GM10266 (cell line): ENCODE results near the gene SETBP1.

Experiments used
- DNase-seq: peaks from one replicate; pipeline ENCODE4 v3.0.0; 2012; ENCODE audit errors: extremely low spot score
- CTCF ChIP-seq: IDR thresholded peaks from 2 replicates; pipeline ENCODE4 v1.5.1; 2012; ENCODE audit warnings: mild to moderate bottlenecking, low read depth; ENCODE audit not compliant: control insufficient read depth, insufficient read depth; ENCODE audit errors: missing control alignments

The SETBP1 gene

GRCh38 chr18:44841752-44842587 is 161.3 kb downstream of the SETBP1 start:
- TF ChIP-seq CTCF = no peak
- no peak for DNase-seq

- no peak for DNase-seq
- TF ChIP-seq CTCF = no peak
Observed at GRCh38 chr18:44842588-44843412, 162.1 kb downstream of the SETBP1 start.

GRCh38 chr18:44844486-44844885 is 163.8 kb downstream of the SETBP1 start:
- no peak for DNase-seq
- TF ChIP-seq CTCF = no peak

- no peak for DNase-seq
- no peak for TF ChIP-seq CTCF
Observed at GRCh38 chr18:44846450-44846849, 165.8 kb downstream of the SETBP1 start.

- TF ChIP-seq CTCF = no peak
- no peak for DNase-seq
Observed at GRCh38 chr18:44848644-44849335, 168.1 kb downstream of the SETBP1 start.

- DNase-seq = no peak
- no peak for TF ChIP-seq CTCF
Observed at GRCh38 chr18:44849361-44849760, 168.7 kb downstream of the SETBP1 start.

- DNase-seq = no peak
- TF ChIP-seq CTCF = no peak
Observed at GRCh38 chr18:44850001-44850400, 169.3 kb downstream of the SETBP1 start.
